ENCODE data around the gene CENATAC.

GRCh38 chr11:119016216-119017009, 18.5 kb downstream of the CENATAC start:
- TF ChIP-seq, protein P1, sequence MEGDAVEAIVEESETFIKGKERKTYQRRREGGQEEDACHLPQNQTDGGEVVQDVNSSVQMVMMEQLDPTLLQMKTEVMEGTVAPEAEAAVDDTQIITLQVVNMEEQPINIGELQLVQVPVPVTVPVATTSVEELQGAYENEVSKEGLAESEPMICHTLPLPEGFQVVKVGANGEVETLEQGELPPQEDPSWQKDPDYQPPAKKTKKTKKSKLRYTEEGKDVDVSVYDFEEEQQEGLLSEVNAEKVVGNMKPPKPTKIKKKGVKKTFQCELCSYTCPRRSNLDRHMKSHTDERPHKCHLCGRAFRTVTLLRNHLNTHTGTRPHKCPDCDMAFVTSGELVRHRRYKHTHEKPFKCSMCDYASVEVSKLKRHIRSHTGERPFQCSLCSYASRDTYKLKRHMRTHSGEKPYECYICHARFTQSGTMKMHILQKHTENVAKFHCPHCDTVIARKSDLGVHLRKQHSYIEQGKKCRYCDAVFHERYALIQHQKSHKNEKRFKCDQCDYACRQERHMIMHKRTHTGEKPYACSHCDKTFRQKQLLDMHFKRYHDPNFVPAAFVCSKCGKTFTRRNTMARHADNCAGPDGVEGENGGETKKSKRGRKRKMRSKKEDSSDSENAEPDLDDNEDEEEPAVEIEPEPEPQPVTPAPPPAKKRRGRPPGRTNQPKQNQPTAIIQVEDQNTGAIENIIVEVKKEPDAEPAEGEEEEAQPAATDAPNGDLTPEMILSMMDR (conservative IDR thresholded peaks at IDR 0.05; ENCODE audit: low read length): no peak
- TF ChIP-seq EZH2phosphoT487 (IDR thresholded peaks at IDR 0.05; ENCODE audit: borderline replicate concordance): no peak
